ENCODE measurements around the gene MMP2.

DNA sequence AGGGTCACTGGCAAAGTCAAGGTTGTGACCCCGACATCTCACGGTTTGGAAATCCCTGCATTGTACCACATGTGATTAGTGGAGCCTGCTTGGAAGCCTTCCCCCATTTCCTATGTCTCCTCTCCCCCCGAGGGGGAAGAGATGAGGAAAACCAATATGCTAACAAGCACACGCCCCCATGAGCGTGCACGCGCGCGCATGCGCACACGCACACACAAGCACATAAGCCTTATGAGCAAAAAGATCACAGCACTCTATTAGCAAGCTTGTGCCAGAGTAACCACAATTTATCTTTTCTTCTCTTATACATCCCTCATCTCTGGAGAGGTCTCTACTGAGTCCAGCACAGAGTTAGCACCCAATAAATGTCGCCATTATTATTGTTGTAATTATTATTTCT, 31.8 kb upstream of the MMP2 start:
- TF ChIP-seq, protein P1, sequence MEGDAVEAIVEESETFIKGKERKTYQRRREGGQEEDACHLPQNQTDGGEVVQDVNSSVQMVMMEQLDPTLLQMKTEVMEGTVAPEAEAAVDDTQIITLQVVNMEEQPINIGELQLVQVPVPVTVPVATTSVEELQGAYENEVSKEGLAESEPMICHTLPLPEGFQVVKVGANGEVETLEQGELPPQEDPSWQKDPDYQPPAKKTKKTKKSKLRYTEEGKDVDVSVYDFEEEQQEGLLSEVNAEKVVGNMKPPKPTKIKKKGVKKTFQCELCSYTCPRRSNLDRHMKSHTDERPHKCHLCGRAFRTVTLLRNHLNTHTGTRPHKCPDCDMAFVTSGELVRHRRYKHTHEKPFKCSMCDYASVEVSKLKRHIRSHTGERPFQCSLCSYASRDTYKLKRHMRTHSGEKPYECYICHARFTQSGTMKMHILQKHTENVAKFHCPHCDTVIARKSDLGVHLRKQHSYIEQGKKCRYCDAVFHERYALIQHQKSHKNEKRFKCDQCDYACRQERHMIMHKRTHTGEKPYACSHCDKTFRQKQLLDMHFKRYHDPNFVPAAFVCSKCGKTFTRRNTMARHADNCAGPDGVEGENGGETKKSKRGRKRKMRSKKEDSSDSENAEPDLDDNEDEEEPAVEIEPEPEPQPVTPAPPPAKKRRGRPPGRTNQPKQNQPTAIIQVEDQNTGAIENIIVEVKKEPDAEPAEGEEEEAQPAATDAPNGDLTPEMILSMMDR (IDR thresholded peaks at IDR 0.05; ENCODE audit: low read length), result no peak
- no peak for TF ChIP-seq EZH2 (optimal IDR thresholded peaks at IDR 0.05; ENCODE audit: low read depth, low read length)
- no peak for TF ChIP-seq EZH2phosphoT487 (IDR thresholded peaks at IDR 0.05; ENCODE audit: low read length)
